Measurements from ENCODE around the gene SUSD1.

Gene SUSD1

DNA sequence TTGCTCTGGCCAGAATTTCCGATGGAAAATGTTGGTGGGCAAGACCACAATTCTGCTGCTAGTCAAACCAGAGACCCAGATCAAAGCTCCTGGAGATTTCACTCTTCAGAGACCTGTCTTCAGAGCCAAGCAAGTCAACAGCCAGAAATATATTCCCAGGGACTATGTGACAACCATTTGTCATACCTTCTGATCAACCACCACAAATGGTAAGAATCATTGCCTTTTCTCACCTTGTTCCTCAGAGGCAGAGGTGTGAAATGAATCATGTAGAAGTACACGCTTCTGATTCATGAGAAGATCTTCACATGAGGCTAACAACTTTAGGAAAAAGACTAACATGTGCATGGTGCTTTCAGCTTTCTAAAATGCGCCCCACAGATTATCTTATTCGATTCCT lies 53.5 kb downstream of the SUSD1 start:
- no peaks in the 10 kb centered on the region for H3K9me3 ChIP-seq
- DNase-seq, result no peak
- H3K27me3 ChIP-seq, result no peaks in the 10 kb centered on the region
- TF ChIP-seq, protein P1, sequence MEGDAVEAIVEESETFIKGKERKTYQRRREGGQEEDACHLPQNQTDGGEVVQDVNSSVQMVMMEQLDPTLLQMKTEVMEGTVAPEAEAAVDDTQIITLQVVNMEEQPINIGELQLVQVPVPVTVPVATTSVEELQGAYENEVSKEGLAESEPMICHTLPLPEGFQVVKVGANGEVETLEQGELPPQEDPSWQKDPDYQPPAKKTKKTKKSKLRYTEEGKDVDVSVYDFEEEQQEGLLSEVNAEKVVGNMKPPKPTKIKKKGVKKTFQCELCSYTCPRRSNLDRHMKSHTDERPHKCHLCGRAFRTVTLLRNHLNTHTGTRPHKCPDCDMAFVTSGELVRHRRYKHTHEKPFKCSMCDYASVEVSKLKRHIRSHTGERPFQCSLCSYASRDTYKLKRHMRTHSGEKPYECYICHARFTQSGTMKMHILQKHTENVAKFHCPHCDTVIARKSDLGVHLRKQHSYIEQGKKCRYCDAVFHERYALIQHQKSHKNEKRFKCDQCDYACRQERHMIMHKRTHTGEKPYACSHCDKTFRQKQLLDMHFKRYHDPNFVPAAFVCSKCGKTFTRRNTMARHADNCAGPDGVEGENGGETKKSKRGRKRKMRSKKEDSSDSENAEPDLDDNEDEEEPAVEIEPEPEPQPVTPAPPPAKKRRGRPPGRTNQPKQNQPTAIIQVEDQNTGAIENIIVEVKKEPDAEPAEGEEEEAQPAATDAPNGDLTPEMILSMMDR (IDR thresholded peaks at IDR 0.05; ENCODE audit: low read depth, low read length), result no peak
- no peak overlapping the region for H3K4me3 ChIP-seq (ENCODE audit: low read depth, low read length)
- H3K4me1 ChIP-seq, result no peaks in the 10 kb centered on the region
- H3K36me3 ChIP-seq, result no peaks in the 10 kb centered on the region

DNA sequence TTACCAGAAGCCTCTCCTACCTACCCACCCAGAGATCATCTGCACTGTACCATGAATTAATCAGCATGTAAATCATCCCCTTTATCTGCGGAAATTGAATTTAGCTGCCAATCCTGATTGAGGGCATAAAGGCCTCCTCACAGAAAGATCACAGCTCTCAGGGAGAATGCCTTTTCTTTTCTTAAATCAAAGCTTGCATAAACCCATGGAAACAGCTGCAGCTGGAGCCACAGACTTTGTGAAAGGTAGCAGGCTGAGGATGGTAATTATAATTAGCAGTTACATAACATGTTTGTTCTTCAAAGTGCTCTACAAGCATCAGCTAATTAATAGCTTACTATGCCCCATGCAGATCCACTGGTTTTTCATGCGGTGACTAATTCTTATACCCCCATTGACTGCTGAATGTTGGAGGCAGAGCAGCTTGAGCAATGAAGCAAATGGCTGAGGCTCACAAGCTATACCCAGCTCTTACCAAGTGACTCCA lies 54.6 kb downstream of the SUSD1 start:
- H3K9me3 ChIP-seq, result no peaks in the 10 kb centered on the region
- DNase-seq, result no peak
- no peaks in the 10 kb centered on the region for H3K27me3 ChIP-seq
- H3K4me1 ChIP-seq, result no peaks in the 10 kb centered on the region
- no peaks in the 10 kb centered on the region for H3K36me3 ChIP-seq
- TF ChIP-seq, protein P1 (IDR thresholded peaks at IDR 0.05; ENCODE audit: low read depth, low read length), result no peak
- no peak overlapping the region for H3K4me3 ChIP-seq (ENCODE audit: low read depth, low read length)

- TF ChIP-seq, protein P1 (IDR thresholded peaks at IDR 0.05; ENCODE audit: low read depth, low read length), result no peak
- no peak for DNase-seq
- H3K36me3 ChIP-seq, result no peaks in the 10 kb centered on the region
Observed at GRCh38 chr9:112120030-112120341, 55.1 kb downstream of the SUSD1 start.

GRCh38 chr9:112119225-112120029 lies 55.7 kb downstream of the SUSD1 start:
- DNase-seq, result no peak
- Histone ChIP-seq H3K4me1 (no peaks in the 10 kb centered on the region), H3K9me3 (no peaks in the 10 kb centered on the region), H3K4me3 (ENCODE audit: low read depth, low read length) (no peak overlapping the region), H3K36me3 (no peaks in the 10 kb centered on the region), H3K27me3 (no peaks in the 10 kb centered on the region)
- TF ChIP-seq, protein P1 (IDR thresholded peaks at IDR 0.05; ENCODE audit: low read depth, low read length), result no peak

More at GRCh38 chr9:112120030-112120341, 55.1 kb downstream of the SUSD1 start:
- H3K9me3 ChIP-seq, result no peaks in the 10 kb centered on the region
- no peak overlapping the region for H3K4me3 ChIP-seq (ENCODE audit: low read depth, low read length)
- H3K27me3 ChIP-seq, result no peaks in the 10 kb centered on the region
- no peaks in the 10 kb centered on the region for H3K4me1 ChIP-seq

GRCh38 chr9:112118009-112118408 lies 57.1 kb downstream of the SUSD1 start:
- Histone ChIP-seq H3K36me3 (no peaks in the 10 kb centered on the region), H3K9me3 (no peaks in the 10 kb centered on the region), H3K4me3 (ENCODE audit: low read depth, low read length) (no peak overlapping the region), H3K27me3 (no peaks in the 10 kb centered on the region), H3K4me1 (no peaks in the 10 kb centered on the region)
- no peak for DNase-seq
- TF ChIP-seq, protein P1 (IDR thresholded peaks at IDR 0.05; ENCODE audit: low read depth, low read length), result no peak
